Measurements from ENCODE around the gene C10orf90.

- no peak for TF ChIP-seq CTCF (IDR thresholded peaks at IDR 0.05)
- TF ChIP-seq POLR2A (IDR thresholded peaks at IDR 0.05) = no peak
- TF ChIP-seq EP300 (IDR thresholded peaks at IDR 0.05) = no peak
- TF ChIP-seq POLR2AphosphoS5 (IDR thresholded peaks at IDR 0.05) = no peak
Measured at GRCh38 chr10:126480648-126481047, 189.8 kb downstream of the C10orf90 start.
